OCI-LY3 (cell line): ENCODE results near the gene TAS1R1.

ENCODE experiments used
- EZH2phosphoT487 ChIP-seq: fragments of 200-600 bp; shearing (Covaris generic); IDR thresholded peaks from 2 replicates; pipeline ENCODE4 v1.6.1; 2018; ENCODE audit warnings: antibody characterized with exemption, mixed run types, low read depth
- TF ChIP-seq, protein P1 (sequence below): fragments of 200-600, 300-600 bp; sonication (generic); IDR thresholded peaks from 2 replicates; pipeline ENCODE4 v1.5.1; 2014; ENCODE audit warnings: antibody characterized with exemption, low read length, low read depth

DNA sequence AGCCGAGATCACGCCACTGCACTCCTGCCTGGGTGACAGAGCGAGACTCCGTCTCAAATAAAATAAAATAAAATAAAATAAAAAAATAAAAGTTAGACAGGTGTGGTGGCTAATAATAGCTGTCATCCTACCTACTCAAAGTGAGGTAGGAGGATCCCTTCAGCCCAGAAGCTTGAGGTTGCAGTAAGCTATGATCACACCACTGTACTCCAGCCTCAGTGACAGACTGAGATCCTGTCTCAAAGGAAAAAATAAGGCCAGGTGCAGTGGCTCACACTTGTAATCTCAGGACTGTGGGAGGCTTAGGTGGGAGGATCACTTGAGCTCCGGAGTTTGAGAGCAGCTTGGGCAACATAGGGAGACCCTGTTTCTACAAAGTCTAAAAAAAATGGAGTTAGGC is 18.8 kb upstream of the TAS1R1 start:
- TF ChIP-seq, protein P1, sequence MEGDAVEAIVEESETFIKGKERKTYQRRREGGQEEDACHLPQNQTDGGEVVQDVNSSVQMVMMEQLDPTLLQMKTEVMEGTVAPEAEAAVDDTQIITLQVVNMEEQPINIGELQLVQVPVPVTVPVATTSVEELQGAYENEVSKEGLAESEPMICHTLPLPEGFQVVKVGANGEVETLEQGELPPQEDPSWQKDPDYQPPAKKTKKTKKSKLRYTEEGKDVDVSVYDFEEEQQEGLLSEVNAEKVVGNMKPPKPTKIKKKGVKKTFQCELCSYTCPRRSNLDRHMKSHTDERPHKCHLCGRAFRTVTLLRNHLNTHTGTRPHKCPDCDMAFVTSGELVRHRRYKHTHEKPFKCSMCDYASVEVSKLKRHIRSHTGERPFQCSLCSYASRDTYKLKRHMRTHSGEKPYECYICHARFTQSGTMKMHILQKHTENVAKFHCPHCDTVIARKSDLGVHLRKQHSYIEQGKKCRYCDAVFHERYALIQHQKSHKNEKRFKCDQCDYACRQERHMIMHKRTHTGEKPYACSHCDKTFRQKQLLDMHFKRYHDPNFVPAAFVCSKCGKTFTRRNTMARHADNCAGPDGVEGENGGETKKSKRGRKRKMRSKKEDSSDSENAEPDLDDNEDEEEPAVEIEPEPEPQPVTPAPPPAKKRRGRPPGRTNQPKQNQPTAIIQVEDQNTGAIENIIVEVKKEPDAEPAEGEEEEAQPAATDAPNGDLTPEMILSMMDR, result no peak
- TF ChIP-seq EZH2phosphoT487, result no peak
